Gastrocnemius medialis (tissue), 4 donors: ENCODE results near the gene IL24. TPM values are rescaled to one million over a fixed set of nuclear protein-coding genes. Genes with fewer than 3 reads are reported as not detected.

Experiments
- ATAC-seq, 2 donors: fragments of 150-250 bp; one replicate each; pipeline ENCODE4 v1.9.1; 2016
- DNase-seq, 2 donors: peaks; one replicate each; pipeline ENCODE4 v3.0.0-alpha.2; 2019
- H3K27ac ChIP-seq, 4 donors: fragments of 200-600 bp; sonication (generic); 1 replicate in 1 of 4; 2 replicates in 3 of 4; pipeline ENCODE4 v1.5.1; 2016 to 2018; ENCODE audit warnings: mild to moderate bottlenecking in 2 of 4, moderate library complexity in 1 of 4
- H3K27me3 ChIP-seq, 3 donors: fragments of 200-600 bp; sonication (generic) in 2 of 3; 1 replicate in 1 of 3; 2 replicates in 2 of 3; pipeline versions ENCODE4 v1.5.1 to v1.6.0; 2016 to 2019; ENCODE audit warnings: mild to moderate bottlenecking in 1 of 3, moderate library complexity in 1 of 3
- H3K36me3 ChIP-seq, 2 donors: fragments of 200-600 bp; sonication (generic) in 1 of 2; one replicate each; pipeline ENCODE4 v1.5.1; 2017 to 2018
- H3K4me1 ChIP-seq, 2 donors: fragments of 200-600 bp; sonication (generic) in 1 of 2; one replicate each; pipeline ENCODE4 v1.5.1; 2016 to 2017; ENCODE audit warnings: mild to moderate bottlenecking in 2 of 2
- H3K4me3 ChIP-seq, 4 donors: fragments of 200-600 bp; sonication (generic) in 3 of 4; 1 replicate in 1 of 4; 2 replicates in 3 of 4; pipeline ENCODE4 v1.5.1; 2016 to 2019; ENCODE audit warnings: mild to moderate bottlenecking in 2 of 4
- H3K9me3 ChIP-seq, 3 donors: fragments of 200-600 bp; sonication (generic) in 2 of 3; 1 replicate in 1 of 3; 2 replicates in 2 of 3; pipeline ENCODE4 v1.5.1; 2016 to 2019
- CTCF ChIP-seq, 5 experiments: fragments of 450-650 bp in 3 of 5; fragments of 200-600 bp in 2 of 5; sonication (generic) in 2 of 5; IDR thresholded peaks in 4 of 5; conservative IDR thresholded peaks in 1 of 5; 1 replicate in 4 of 5; 2 replicates in 1 of 5; pipeline ENCODE4 v1.5.1; 2016 to 2019; ENCODE audit warnings: antibody characterized with exemption in 5 of 5, mild to moderate bottlenecking in 3 of 5, moderate library complexity in 3 of 5
- POLR2A ChIP-seq, 2 donors: fragments of 450-650 bp; IDR thresholded peaks; one replicate each; pipeline ENCODE4 v1.6.1; 2017; ENCODE audit warnings: antibody characterized with exemption in 2 of 2, mild to moderate bottlenecking in 2 of 2, moderate library complexity in 2 of 2
- in situ Hi-C, 4 donors: fragments of 200-750 bp; cut with MboI; loops; one replicate each; pipeline versions ENCODE4 v1.15.0 to v1.8.0; 2017; ENCODE audit warnings: low sequenced_read_pairs in 4 of 4
- intact Hi-C: fragments of 100-400 bp; cut with DNase I; formaldehyde crosslinking; loops from one replicate; pipeline ENCODE4 v1.15.1; 2023; ENCODE audit warnings: low total_unique reads
- total RNA-seq, 4 donors: library from RNA; depleted of rRNA; stranded (reverse); fragments of >200 nt; gene quantifications; one replicate each; pipeline versions ENCODE4 v1.1.0 to v1.2.3, GENCODE V29; 2016

Gene IL24
- total RNA-seq, 4 donors from 2014 or later, result not detected

GRCh38 chr1:206873603-206874188 is 23.5 kb upstream of the IL24 start:
- Histone ChIP-seq H3K36me3 (no peaks in the 10 kb centered on the region), H3K27ac (no peak overlapping the region), H3K4me3 (no peak overlapping the region), H3K9me3 (peaks cover 0 to 9% (median 0%) of the 10 kb centered on the region in 3 donors), H3K4me1 (no peaks in the 10 kb centered on the region), H3K27me3 (no peaks in the 10 kb centered on the region)
- no peak for ATAC-seq
- no peak for DNase-seq
- intact Hi-C loops (no loop called here), in situ Hi-C loops (no loop called here)
- TF ChIP-seq POLR2A (IDR thresholded peaks at IDR 0.05), result no peak
- no peak for TF ChIP-seq CTCF (IDR thresholded peaks at IDR 0.05 in 4 of 5, conservative IDR thresholded peaks at IDR 0.05 in 1 of 5)

- no peaks in the 10 kb centered on the region for H3K27me3 ChIP-seq
- ATAC-seq, result no peak
- no peaks in the 10 kb centered on the region for H3K4me1 ChIP-seq
- in situ Hi-C loops (no loop called here), intact Hi-C loops (no loop called here)
- H3K36me3 ChIP-seq, result no peaks in the 10 kb centered on the region
- H3K4me3 ChIP-seq, result no peak overlapping the region
- no peak for TF ChIP-seq POLR2A (IDR thresholded peaks at IDR 0.05)
- TF ChIP-seq CTCF (IDR thresholded peaks at IDR 0.05 in 4 of 5, conservative IDR thresholded peaks at IDR 0.05 in 1 of 5), result no peak
- H3K27ac ChIP-seq, result no peak overlapping the region
- DNase-seq, result no peak
- peaks cover 0 to 15% (median 0%) of the 10 kb centered on the region in 3 donors for H3K9me3 ChIP-seq
Observed at GRCh38 chr1:206875752-206876377, 21.4 kb upstream of the IL24 start.

- no peak for ATAC-seq
- intact Hi-C loops, result no loop called here
- DNase-seq, result no peak
- no peaks in the 10 kb centered on the region for H3K27me3 ChIP-seq
- in situ Hi-C loops, result no loop called here
- H3K36me3 ChIP-seq, result no peaks in the 10 kb centered on the region
- H3K4me1 ChIP-seq, result no peaks in the 10 kb centered on the region
- H3K27ac ChIP-seq, result no peak overlapping the region
- peaks cover 0 to 15% (median 0%) of the 10 kb centered on the region in 3 donors for H3K9me3 ChIP-seq
- TF ChIP-seq POLR2A (IDR thresholded peaks at IDR 0.05) (no peak), CTCF (IDR thresholded peaks at IDR 0.05 in 4 of 5, conservative IDR thresholded peaks at IDR 0.05 in 1 of 5) (no peak)
- no peak overlapping the region for H3K4me3 ChIP-seq
Observed at GRCh38 chr1:206878456-206878855, 18.8 kb upstream of the IL24 start.

- DNase-seq (no peak), ATAC-seq (no peak)
- intact Hi-C loops, result no loop called here
- in situ Hi-C loops, result no loop called here
- no peak for TF ChIP-seq POLR2A (IDR thresholded peaks at IDR 0.05)
- TF ChIP-seq CTCF (IDR thresholded peaks at IDR 0.05 in 4 of 5, conservative IDR thresholded peaks at IDR 0.05 in 1 of 5), result no peak
- no peak overlapping the region for H3K4me3 ChIP-seq
- no peaks in the 10 kb centered on the region for H3K36me3 ChIP-seq
- no peaks in the 10 kb centered on the region for H3K27me3 ChIP-seq
- H3K27ac ChIP-seq, result no peak overlapping the region
- H3K4me1 ChIP-seq, result no peaks in the 10 kb centered on the region
- peaks cover 0 to 15% (median 0%) of the 10 kb centered on the region in 3 donors for H3K9me3 ChIP-seq
Observed at GRCh38 chr1:206880314-206880713, 16.9 kb upstream of the IL24 start.
